Mesodermal cell (in vitro differentiated cells): ENCODE data around the gene HYAL2.
A peak's percentile ranks its signal among the peaks of the same experiment; 100 is the strongest.
"Not testable (repeated sequence)": the region's sequence is repeated elsewhere in the genome, so short reads cannot be mapped to it uniquely, and the experiment has no call there.

Experiments
- H3K27ac ChIP-seq: 2 replicates; pipeline ENCODE4 v1.7.0; 2013; ENCODE audit warnings: mild to moderate bottlenecking, low read depth, low read length, moderate library complexity; ENCODE audit not compliant: severe bottlenecking
- H3K36me3 ChIP-seq: 2 replicates; pipeline ENCODE4 v1.7.1; 2013; ENCODE audit warnings: mild to moderate bottlenecking, low read length, moderate library complexity; ENCODE audit not compliant: control insufficient read depth, insufficient read depth
- H3K4me1 ChIP-seq: one replicate; pipeline ENCODE4 v1.7.1; 2013; ENCODE audit warnings: mild to moderate bottlenecking, low read length; ENCODE audit not compliant: insufficient read depth, control insufficient read depth, poor library complexity, severe bottlenecking
- H3K4me3 ChIP-seq: 2 replicates; pipeline ENCODE4 v1.7.0; 2013; ENCODE audit warnings: low read length, control low read depth, mild to moderate bottlenecking; ENCODE audit not compliant: insufficient read depth, poor library complexity, severe bottlenecking; ENCODE audit errors: extremely low read depth
- H3K9me3 ChIP-seq: 2 replicates; pipeline ENCODE4 v1.7.1; 2013; ENCODE audit warnings: mild to moderate bottlenecking, low read length, moderate library complexity; ENCODE audit not compliant: control insufficient read depth
- WGBS, 2 experiments: methylation state at CpG; one replicate each; pipeline ENCODE4 v1.1.5; 2013; ENCODE audit warnings: missing lambda C conversion rate in 2 of 2; ENCODE audit not compliant: insufficient coverage in 2 of 2; 5-methylcytosine and 5-hydroxymethylcytosine counted together

HYAL2 gene

DNA sequence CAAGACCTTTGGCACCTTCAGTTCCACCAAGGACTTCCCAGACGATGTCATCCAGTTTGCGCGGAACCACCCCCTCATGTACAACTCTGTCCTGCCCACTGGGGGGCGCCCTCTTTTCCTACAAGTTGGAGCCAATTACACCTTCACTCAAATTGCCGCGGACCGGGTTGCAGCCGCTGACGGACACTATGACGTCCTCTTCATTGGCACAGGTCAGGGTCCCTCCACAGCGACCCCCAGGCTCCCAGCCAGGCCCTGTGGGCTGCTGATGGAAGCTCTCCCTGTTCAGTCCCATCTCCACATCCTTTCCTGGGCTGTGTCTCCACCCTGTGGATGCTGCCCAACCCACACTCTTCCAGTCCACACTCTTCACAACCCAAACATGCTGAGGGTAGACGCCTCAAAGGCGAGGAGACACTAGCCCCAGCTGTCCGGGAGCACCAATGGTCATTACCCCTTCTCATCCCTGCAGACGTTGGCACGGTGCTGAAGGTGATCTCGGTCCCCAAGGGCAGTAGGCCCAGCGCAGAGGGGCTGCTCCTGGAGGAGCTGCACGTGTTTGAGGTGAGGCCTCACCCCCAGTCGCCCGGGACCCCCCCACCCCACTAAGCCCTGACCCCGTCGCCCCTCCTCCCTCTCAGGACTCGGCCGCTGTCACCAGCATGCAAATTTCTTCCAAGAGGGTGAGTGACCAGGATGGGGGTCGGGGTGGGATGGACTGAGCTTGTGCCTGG lies 48.0 kb downstream of the HYAL2 start:
- 17 to 27% methylated on average over 14 to 20 of the region's 26 CpGs for WGBS, 2 experiments
- no peak overlapping the region for H3K27ac ChIP-seq
- H3K4me1 ChIP-seq, result peaks cover 27% of the 10 kb centered on the region
- H3K4me3 ChIP-seq, result no peak overlapping the region
- H3K36me3 ChIP-seq, result no peaks in the 10 kb centered on the region
- no peaks in the 10 kb centered on the region for H3K9me3 ChIP-seq

GRCh38 chr3:50273689-50274065 lies 48.9 kb downstream of the HYAL2 start:
- 81 to 86% methylated on average over 20 to 22 of the region's 31 CpGs for WGBS, 2 experiments
- H3K4me3 ChIP-seq, result no peak overlapping the region
- H3K36me3 ChIP-seq, result no peaks in the 10 kb centered on the region
- H3K9me3 ChIP-seq, result no peaks in the 10 kb centered on the region
- no peak overlapping the region for H3K27ac ChIP-seq
- peaks cover 36% of the 10 kb centered on the region for H3K4me1 ChIP-seq

DNA sequence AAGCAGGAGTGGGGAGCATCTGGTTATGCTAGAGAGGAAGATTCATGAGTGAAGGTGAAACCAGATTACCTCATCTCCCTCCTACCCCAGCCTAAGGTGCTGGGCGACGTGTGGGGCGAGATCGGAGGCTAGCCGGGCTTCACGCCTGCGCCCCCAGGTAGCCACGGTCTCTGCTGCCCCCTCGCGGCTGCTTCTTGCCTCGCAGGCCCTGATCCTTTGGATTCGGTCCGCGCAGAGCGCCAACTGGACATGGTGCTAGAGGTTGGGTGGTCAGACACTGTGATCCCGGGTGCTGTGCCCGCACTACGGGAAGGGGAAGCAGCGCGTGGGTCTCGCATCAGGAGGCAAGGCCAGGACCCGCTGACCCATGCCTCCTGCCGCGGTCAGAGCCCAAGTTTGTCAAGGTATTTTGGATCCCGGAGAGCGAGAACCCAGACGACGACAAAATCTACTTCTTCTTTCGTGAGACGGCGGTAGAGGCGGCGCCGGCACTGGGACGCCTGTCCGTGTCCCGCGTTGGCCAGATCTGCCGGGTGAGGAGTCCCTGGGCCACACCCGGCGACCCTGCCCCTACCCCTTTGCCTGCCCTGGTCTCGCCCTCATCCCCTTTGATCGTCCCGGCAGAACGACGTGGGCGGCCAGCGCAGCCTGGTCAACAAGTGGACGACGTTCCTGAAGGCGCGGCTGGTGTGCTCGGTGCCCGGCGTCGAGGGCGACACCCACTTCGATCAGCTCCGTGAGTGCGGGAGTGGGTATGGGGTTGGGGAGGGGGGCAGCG lies 49.4 kb downstream of the HYAL2 start:
- WGBS, 2 experiments, result 20% methylated on average over 47 of the region's 61 CpGs
- Histone ChIP-seq H3K4me3 (peak overlapping the region; percentile 16), H3K36me3 (no peaks in the 10 kb centered on the region), H3K27ac (no peak overlapping the region), H3K4me1 (peaks cover 38% of the 10 kb centered on the region), H3K9me3 (no peaks in the 10 kb centered on the region)

DNA sequence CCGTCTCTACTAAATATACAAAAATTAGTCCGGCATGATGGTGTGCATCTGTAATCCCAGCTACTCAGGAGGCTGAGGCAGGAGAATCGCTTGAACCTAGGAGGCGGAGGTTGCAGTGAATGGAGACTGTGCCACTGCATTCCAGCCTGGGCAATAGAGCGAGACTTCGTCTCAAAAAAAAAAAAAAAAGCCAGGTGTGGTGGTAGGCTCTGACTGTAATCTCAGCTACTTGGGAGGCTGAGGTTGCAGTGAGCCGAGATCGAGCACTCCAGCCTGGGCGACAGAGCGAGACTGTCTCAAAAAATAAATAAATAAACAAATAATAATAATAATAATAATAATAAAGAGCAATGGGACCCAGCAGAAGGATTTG lies 50.0 kb downstream of the HYAL2 start:
- not testable (repeated sequence) for H3K9me3 ChIP-seq, H3K4me3 ChIP-seq, H3K36me3 ChIP-seq, H3K27ac ChIP-seq
- peaks cover 44% of the 10 kb centered on the region for H3K4me1 ChIP-seq
- 88 to 96% methylated on average over 4 to 6 of the region's 10 CpGs for WGBS, 2 experiments

- Histone ChIP-seq H3K27ac (no peak overlapping the region), H3K9me3 (no peaks in the 10 kb centered on the region), H3K4me3 (no peak overlapping the region), H3K4me1 (peaks cover 51% of the 10 kb centered on the region), H3K36me3 (no peaks in the 10 kb centered on the region)
- WGBS, 2 experiments, result 90 to 100% methylated on average over 6 to 7 of the region's 10 CpGs
These were observed 51.1 kb downstream of the HYAL2 start for GRCh38 chr3:50271314-50271936.

GRCh38 chr3:50270422-50271224 lies 51.9 kb downstream of the HYAL2 start:
- Histone ChIP-seq H3K27ac (no peak overlapping the region), H3K4me1 (peaks cover 58% of the 10 kb centered on the region)
- WGBS, 2 experiments, result 90 to 96% methylated on average over 12 to 18 of the region's 19 CpGs

GRCh38 chr3:50269977-50270413 lies 52.5 kb downstream of the HYAL2 start:
- Histone ChIP-seq H3K4me3 (no peak overlapping the region), H3K27ac (no peak overlapping the region)
- 87 to 95% methylated on average over 5 of the region's 8 CpGs for WGBS, 2 experiments

More at GRCh38 chr3:50270422-50271224, 51.9 kb downstream of the HYAL2 start:
- H3K36me3 ChIP-seq, result no peaks in the 10 kb centered on the region
- H3K4me3 ChIP-seq, result no peak overlapping the region
- H3K9me3 ChIP-seq, result no peaks in the 10 kb centered on the region

DNA sequence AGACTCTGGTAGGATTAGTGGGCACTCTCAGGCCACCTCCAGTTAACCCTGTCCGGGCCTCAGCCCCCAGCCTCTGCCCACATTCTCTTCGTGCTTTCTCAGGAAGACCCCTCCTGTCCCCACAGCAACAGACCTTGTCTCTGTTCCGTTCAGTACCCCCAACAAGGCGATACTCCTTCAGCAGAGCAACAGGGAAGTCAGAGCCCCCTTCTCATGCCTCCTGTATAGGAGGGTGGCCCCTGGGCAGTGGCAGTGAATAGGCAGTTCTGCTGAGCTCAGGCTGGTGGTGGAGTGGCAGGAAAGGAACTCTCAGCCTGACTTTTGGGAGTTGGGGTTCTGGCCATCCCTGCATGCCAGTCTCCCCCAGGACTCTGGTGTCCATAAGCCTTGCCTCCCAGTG lies 53.1 kb downstream of the HYAL2 start:
- H3K9me3 ChIP-seq, result no peaks in the 10 kb centered on the region
- no peak overlapping the region for H3K4me3 ChIP-seq
- H3K36me3 ChIP-seq, result no peaks in the 10 kb centered on the region
- 68 to 83% methylated on average over 2 to 3 of the region's 4 CpGs for WGBS, 2 experiments
- H3K27ac ChIP-seq, result no peak overlapping the region
- peaks cover 64% of the 10 kb centered on the region for H3K4me1 ChIP-seq

More at GRCh38 chr3:50269977-50270413, 52.5 kb downstream of the HYAL2 start:
- Histone ChIP-seq H3K4me1 (peaks cover 64% of the 10 kb centered on the region), H3K36me3 (no peaks in the 10 kb centered on the region), H3K9me3 (no peaks in the 10 kb centered on the region)

DNA sequence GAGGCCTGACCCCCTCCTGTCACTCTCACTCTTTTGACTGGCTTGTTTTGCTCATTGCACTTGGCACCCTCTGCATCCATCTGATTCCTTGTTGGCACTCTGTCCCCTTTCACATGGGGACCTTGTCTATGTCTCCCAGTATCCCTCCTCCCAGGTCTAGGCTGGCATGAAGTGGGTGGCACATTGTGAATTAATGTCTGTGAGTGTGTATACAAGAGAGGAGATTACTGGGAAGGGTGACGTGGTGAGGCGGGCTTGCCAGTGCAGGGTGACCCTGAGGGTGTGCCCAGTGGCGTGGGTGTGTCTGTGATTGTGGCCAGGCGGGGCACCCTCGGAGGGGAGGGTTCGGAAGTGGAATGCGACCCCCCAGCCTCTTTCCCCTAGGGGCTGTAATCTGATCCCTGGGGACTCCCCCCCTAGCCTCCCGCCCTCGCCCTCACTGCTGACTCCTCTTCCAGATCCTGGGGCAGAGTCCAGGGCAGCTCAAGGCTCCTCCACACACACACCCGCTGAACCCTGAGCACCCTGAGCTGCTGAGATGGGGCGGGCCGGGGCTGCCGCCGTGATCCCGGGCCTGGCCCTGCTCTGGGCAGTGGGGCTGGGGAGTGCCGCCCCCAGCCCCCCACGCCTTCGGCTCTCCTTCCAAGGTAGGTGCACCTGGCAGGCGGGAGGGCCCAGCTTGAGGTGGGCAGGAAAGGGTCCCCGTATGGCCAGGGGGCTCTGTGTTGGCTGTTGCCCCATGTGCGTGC lies 53.7 kb downstream of the HYAL2 start, which contains the start of gene SEMA3B:
TSS of gene SEMA3B (plus strand) at position 445 of the 749 bp plus-strand sequence. CDS start at position 539, 94 bp downstream.
- Histone ChIP-seq H3K36me3 (no peaks in the 10 kb centered on the region), H3K9me3 (no peaks in the 10 kb centered on the region), H3K4me3 (peak within 1 kb of the TSS; percentile 2), H3K4me1 (peaks cover 70% of the 10 kb centered on the region), H3K27ac (no peak within 1 kb of the TSS)
- WGBS, 2 experiments, result 68 to 70% methylated on average over 11 to 16 of the region's 21 CpGs
